Body of pancreas (tissue), 4 donors: ENCODE results near the gene USP12.
"Not testable (repeated sequence)": the region's sequence is repeated elsewhere in the genome, so short reads cannot be mapped to it uniquely, and the experiment has no call there.

Experiments
- POLR2A ChIP-seq, 3 donors: fragments of 450-650 bp; IDR thresholded peaks; one replicate each; pipeline ENCODE4 v1.6.1; 2016; ENCODE audit warnings: antibody characterized with exemption in 3 of 3, mild to moderate bottlenecking in 2 of 3
- TF ChIP-seq, protein P1 (sequence below), 7 experiments: fragments of 450-650 bp in 4 of 7; fragments of 200-600 bp in 3 of 7; sonication (generic) in 3 of 7; IDR thresholded peaks; one replicate each; pipeline ENCODE4 v1.5.1; 2016 to 2019; ENCODE audit warnings: antibody characterized with exemption in 7 of 7

DNA sequence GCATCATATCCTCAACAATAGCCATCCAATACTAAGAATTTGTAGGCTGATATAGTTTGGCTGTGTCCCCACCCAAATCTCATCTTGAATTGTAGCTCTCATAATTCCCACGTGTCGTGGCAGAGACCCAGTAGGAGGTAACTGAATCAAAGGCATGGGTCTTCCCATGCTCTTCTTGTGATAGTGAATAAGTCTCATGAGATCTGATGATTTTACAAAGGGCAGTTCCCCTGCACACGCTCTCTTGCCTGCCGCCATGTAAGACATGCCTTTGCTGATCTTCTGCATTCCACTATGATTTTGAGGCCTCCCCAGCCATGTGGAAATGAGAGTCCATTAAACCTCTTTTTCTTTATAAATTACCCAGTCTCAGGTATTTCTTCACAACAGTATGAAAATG is 48.2 kb downstream of the USP12 start:
- TF ChIP-seq, protein P1, sequence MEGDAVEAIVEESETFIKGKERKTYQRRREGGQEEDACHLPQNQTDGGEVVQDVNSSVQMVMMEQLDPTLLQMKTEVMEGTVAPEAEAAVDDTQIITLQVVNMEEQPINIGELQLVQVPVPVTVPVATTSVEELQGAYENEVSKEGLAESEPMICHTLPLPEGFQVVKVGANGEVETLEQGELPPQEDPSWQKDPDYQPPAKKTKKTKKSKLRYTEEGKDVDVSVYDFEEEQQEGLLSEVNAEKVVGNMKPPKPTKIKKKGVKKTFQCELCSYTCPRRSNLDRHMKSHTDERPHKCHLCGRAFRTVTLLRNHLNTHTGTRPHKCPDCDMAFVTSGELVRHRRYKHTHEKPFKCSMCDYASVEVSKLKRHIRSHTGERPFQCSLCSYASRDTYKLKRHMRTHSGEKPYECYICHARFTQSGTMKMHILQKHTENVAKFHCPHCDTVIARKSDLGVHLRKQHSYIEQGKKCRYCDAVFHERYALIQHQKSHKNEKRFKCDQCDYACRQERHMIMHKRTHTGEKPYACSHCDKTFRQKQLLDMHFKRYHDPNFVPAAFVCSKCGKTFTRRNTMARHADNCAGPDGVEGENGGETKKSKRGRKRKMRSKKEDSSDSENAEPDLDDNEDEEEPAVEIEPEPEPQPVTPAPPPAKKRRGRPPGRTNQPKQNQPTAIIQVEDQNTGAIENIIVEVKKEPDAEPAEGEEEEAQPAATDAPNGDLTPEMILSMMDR (IDR thresholded peaks at IDR 0.05): not testable (repeated sequence)
- not testable (repeated sequence) for TF ChIP-seq POLR2A (IDR thresholded peaks at IDR 0.05)
